Activated T-cell treated with anti-CD3 and anti-CD28 coated beads, Interleukin-2, amount 50 U/mL, for 1 hour (primary cell): Measurements from ENCODE around the gene EML3.
"Not testable (repeated sequence)": the region's sequence is repeated elsewhere in the genome, so short reads cannot be mapped to it uniquely, and the experiment has no call there.

Experiments used
- DNase-seq: peaks from one replicate; pipeline ENCODE4 v3.0.0-alpha.2; 2020

EML3 gene

DNA sequence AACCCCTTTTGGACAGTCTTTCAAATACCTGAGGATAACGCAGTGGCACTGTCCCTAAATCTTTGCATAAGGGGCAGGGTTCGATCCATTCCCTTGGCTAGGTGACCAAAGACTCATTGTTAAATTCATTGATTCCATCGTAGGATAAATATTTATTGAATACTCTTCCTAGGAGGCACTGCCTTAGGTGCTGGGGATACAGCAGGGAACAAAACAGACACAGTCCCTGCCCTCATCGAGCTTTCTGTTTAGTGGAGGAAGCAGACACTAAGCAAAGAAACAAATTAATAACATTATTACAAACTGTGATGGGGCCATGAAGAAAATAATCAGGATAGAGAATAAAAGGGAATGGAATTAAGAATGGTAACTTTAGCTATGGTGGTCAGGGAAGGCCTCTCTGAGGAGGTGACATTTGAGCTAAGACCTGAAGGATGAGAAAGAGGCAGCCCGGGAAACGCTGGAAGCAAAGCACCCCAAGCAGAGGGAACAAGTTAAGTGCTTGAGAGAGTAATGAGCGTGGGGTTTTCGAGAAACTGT lies 8.5 kb upstream of the EML3 start:
- DNase-seq: no peak

DNA sequence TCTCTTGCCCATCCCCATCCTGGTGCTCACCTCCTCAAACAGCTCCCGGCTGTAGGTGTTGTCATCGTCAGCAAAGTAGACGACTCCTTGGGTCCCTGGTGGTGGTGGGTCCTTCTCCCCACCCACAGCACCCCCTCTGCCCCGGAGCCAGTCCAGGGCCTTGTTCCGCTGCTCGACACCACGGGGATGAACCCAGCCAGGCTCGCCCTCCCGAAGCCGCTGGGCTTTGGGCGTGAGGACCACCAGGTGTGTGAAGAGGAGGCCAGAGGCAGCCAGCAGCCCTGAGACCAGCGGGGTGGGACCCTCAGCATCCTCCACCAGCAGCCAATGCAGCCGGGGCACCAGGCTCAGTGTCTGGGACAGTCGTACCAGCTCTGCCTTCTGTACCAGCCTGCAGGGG lies 4.4 kb upstream of the EML3 start:
- not testable (repeated sequence) for DNase-seq

- DNase-seq: no peak
Measured at GRCh38 chr11:62615521-62615920, 2.9 kb upstream of the EML3 start.

DNA sequence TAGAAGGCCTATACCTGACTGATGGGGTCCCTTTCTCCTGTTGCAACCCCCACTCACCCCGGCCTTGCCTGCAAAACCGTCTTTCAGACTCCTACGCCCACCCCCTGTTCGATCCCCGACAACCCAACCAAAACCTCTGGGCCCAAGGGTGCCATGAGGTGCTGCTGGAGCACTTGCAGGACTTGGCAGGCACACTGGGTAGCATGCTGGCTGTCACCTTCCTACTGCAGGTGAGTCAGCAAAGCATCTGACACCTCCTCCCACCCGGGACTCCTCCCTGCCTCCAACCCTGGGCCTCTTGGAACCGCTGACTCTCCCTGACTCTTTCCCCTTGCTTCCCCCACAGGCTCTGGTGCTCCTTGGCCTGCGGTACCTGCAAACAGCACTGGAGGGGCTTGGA lies 1.7 kb upstream of the EML3 start:
- no peak for DNase-seq

- no peak for DNase-seq
Measured at GRCh38 chr11:62613291-62613778, 760 bp upstream of the EML3 start.

- no peak for DNase-seq
Measured at GRCh38 chr11:62611705-62612365, 740 bp downstream of the EML3 start.

DNA sequence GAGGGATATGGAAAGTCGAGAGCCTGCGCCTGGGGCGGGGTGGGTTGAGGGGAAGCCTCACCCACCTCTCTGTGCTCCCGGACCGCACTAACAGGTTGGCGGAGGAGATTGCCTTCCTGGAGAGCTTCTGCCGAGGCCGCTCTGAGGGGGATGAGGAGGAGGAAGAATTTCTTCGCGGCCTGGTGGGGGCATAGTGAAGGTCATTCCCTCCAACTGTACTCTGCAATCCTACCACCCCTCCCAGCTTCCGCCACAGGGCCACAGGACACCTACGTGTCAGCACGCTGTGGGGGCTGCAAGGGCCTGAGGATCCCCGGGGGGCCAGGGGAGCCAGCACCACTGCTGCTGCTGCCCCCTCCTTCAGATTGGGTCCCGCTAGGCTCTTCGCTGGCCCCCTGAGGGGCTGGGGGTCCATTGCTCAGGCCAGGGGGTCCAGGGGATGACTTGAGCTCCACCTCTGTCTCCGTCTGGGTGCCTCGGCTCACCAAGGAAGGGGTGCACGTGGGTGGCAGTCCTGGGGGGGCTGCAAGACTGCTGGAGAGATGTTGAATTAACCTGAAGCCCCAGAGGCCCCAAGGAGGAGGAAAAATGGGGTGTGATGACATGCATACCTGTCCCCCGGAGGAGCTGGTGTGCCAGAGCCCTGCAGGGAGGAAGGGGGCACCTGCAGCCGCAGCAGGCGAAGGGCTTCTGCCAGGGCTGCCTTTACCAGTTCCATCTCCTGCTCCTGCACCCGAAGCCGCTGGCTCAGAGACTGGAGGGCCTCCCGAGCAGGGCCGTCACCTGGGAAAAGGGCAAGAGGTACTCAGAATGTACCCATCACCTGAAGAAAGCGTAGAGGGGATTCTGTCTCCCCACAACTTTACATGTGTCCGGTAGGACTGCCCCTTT lies 1.5 kb downstream of the EML3 start:
- no peak for DNase-seq

DNA sequence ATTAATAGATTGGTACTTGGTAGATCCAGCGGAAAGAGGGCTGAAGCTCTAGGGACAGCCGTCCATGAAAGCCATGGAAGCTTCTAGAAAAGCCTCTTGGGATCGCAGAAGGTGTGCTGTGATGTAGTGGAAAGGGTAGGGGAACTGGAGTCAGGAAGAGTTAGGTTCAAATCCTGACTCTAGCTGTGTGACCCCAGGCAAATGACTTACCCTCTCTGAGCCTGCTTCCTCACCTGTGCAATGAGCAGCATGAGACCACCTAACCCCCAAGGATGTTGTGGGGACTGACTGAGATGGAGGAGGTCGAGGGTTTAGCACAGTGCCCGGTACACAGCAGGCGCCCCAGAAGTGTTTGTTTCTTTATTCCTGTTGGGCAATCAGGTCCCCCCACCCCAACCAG lies 2.2 kb downstream of the EML3 start:
- no peak for DNase-seq

GRCh38 chr11:62608776-62609175 lies 3.8 kb downstream of the EML3 start:
- no peak for DNase-seq

DNA sequence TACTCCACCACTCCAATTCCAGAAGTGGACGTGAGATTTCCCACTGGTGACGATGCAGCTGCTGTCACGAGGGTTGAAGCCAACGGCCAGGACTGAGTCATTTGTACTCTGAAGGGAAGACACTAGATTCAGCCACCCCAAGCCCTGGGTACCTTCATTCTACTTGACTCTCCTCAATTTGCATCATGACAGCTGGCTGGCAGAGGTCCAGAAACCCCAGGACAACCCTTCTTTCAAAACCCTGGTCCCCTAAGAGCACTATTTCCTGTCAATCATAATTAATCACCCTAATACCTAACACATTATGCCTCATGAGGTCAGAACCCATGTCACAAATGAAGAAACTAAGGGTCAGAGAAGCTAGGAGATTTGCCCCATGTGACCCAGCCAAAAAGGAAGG lies 4.9 kb downstream of the EML3 start:
- no peak for DNase-seq

DNA sequence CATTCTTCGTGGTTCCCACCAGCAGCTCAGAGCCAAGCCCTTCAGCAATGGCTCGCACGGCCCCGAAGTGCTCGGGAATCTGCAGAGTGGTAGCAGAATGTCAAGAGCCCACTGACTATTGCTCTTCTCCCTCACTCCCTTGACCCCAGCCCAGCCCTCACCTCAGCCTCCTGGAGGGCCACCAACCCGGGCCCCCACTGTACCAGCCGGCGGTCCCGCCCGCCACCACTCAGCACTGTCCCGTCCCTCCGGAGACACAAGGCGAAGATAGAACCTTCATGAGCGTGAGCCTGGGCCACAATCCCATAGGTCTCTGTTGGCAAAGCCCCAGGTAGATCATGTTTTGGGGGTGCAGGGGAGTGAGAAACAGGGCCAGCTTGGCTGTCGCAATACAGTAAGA lies 6.7 kb downstream of the EML3 start:
- DNase-seq: no peak

DNA sequence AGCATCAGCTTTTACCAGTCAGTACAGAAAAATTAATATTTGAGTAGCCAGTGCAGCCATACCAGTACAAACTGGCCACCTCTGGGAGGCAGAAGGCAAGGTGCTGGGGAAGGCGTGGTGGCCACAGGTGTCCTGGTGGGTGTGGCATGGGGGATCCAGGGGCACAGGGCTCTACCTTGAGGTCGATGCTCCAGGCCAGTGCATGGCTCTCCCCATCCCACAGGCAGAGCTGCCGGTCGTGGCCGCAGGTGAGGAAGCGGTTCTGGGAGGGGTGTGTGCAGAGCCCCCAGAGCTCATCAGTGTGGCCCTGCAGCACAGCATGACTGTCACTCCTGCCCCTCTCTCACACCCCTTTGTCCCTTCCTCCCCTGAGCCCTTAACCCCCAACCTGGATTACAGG lies 7.1 kb downstream of the EML3 start:
- DNase-seq: no peak

DNA sequence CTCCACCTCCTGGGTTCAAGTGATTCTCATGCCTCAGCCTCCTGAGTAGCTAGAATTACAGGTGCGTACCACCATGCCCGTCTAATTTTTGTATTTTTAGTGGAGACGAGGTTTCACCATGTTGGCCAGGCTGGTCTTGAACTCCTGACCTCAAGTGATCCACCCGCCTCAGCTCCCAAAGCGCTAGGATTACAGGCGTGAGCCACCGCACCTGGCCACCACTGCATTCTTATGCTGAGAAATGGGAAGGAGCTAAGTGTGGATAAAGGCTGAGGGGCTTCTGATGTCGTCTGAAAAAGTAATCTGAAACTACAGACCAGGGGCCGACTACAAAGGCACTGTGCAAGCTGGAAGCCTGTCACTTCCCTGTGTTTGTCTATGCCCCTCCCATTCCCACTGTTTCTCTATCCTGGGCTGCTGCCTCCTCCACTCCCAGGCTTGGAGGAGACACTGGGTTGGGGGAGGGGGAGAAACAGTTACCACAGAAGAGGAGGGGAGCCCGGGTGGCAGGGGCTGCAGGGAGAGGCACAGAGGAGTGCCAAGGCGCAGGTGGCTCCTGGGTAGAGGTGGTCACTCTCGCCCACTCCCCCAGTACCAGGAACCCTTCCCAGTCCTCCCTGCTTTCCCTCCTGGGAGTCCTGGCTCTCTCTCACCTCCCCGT lies 8.0 kb downstream of the EML3 start:
- DNase-seq: no peak

- DNase-seq: no peak
Measured at GRCh38 chr11:62603776-62604299, 8.7 kb downstream of the EML3 start.

GRCh38 chr11:62603072-62603408 lies 9.5 kb downstream of the EML3 start:
- no peak for DNase-seq

DNA sequence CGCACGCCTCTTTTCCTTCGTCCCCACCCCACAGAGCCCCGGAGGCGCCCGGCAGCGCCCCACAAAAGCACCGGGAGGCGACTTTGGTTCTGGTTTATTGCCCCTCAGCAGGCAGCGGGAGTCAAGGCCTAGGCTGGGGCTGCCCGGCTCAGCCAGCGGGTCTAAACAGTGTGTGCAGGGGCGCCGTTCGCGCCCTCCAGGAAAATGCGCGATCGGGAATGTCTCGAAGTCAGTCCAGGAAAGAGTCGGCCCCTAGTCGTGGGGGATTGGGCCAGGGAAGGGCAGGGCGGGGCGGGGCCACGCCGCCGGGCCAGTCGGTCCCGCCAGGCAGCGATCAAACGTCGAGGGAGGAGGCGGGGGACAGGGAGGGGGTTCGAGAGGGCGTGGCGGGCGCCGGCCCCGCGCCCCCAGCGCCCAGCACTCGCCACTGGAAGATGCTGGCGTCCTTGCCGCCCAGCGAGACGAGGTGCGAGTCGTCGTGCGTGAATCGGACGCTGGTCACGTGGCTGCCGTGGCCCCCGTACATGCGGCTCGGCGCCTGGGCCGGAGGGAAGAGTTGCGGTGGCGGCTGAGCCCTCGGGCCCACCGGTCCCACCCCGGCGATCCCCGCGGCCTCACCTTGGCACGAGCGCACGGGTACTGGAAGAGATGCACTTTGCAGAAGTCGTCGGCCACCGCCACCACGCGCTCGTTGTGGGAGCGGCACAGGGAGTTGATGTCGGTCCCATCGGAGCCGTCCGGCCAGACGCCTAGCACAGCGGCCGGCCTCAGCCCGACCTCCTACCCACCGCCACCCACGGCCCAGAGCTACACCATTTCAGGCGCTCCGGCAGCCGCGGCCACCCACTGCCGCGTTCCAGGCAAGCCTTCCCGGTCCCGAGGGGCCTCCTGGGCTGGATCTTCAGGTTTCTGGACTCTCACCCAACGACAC lies 10.2 kb downstream of the EML3 start:
- no peak for DNase-seq

DNA sequence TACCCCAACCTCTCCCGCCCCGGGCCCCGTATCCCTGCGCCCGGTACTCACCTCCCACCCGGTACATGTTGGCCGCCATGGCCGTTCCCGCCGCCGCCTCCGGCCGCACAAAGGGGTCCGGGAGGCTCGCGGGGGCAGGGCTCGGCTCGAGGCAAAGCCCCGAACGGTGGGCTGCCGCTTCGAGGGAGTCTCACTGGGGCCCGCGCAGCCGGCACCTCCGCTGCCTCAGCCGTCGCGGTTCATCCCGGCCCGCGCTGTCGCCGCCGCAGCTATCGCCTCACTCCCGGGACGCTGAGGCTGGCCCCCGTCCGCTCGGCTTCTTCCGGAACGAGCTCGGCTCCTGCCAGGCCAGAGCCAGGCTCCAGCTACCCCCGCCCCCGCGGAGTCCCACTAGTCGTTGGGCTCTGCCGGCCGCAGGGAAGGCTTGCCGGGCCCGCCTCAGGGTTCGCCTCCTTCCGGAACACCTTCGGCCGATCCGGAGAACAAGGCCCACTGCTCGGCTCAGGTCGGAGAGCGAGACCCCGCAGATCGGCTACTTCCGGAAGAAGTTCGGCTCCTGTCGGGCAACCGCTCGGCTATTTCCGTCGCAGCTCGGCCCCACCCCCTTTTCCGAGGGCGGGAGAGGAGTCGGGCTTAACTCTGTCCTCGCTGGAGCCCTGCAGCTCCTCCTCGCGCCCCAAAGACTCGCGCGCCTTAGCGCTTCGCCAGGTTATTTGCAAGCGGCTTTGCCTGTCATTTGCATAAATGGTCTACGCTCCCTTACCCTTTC lies 11.0 kb downstream of the EML3 start, which contains the start of gene MTA2:
Gene MTA2 (minus strand): TSS at position 494 of the 769 bp plus-strand sequence. CDS start 415 bp downstream, at position 79.
- DNase-seq: peak; percentile 100

DNA sequence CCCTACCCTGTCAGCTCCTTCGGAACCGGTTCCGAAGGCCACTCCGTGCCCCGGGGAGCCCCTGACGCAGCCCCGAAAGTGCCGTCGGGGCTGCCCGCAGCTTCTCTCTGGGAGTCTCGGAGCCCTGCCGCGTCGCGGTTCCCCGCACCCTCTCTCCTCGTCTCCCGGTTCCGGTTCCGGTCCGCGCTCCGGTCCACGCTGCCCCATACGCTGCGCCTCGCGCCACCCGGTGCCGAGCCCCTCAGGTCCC lies 11.5 kb downstream of the EML3 start:
- DNase-seq: no peak

GRCh38 chr11:62600367-62601121 lies 12.0 kb downstream of the EML3 start:
- no peak for DNase-seq

GRCh38 chr11:62599901-62600300 lies 12.7 kb downstream of the EML3 start:
- no peak for DNase-seq
